Measurements from ENCODE around the gene AMER1.

DNA sequence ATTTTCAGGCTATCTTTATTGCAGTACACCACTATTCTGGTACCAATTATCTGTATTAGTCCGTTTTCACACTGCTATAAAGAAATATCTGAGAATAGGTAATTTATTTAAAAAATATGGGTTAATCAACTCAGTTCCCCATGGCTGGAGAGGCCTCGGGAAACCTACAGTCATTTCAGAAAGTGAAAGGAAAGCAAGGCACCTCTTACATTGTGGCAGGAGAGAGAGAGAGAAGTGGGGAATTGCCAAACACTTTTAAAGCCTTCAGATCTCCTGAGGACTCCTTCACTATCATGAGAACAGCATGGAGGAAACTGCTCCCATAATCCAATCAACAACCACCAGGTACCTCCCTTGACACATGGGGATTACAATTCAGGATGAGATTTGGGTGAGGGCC lies 54.7 kb downstream of the AMER1 start:
- TF ChIP-seq, protein P1, sequence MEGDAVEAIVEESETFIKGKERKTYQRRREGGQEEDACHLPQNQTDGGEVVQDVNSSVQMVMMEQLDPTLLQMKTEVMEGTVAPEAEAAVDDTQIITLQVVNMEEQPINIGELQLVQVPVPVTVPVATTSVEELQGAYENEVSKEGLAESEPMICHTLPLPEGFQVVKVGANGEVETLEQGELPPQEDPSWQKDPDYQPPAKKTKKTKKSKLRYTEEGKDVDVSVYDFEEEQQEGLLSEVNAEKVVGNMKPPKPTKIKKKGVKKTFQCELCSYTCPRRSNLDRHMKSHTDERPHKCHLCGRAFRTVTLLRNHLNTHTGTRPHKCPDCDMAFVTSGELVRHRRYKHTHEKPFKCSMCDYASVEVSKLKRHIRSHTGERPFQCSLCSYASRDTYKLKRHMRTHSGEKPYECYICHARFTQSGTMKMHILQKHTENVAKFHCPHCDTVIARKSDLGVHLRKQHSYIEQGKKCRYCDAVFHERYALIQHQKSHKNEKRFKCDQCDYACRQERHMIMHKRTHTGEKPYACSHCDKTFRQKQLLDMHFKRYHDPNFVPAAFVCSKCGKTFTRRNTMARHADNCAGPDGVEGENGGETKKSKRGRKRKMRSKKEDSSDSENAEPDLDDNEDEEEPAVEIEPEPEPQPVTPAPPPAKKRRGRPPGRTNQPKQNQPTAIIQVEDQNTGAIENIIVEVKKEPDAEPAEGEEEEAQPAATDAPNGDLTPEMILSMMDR (IDR thresholded peaks at IDR 0.05; ENCODE audit: insufficient read depth, low read depth, low read length), result no peak
- TF ChIP-seq EZH2 (IDR thresholded peaks at IDR 0.05; ENCODE audit: insufficient read depth, low read length), result no peak

Data from astrocyte (in vitro differentiated cells and primary cell).